K562 (cell line): Measurements from ENCODE around the gene TOMM40L. TPM values are rescaled to one million over a fixed set of nuclear protein-coding genes. Genes with fewer than 3 reads are reported as not detected.
A peak's percentile ranks its signal among the peaks of the same experiment; 100 is the strongest.
"Not testable (repeated sequence)": the region's sequence is repeated elsewhere in the genome, so short reads cannot be mapped to it uniquely, and the experiment has no call there.

ENCODE experiments used
- ATAC-seq: fragments of 200-7000 bp; cut with Tn5 transposase; 3 replicates; pipeline ENCODE4 v1.9.1; 2020; ENCODE audit warnings: moderate library complexity
- BruUV-seq: library from RNA; stranded (reverse); fragments of 400-500 nt; replicated peaks from 2 replicates; lab custom pipeline; 2021; lab: Mats Ljungman, UMichigan
- CTCF ChIA-PET: fragments of 300-600 bp; formaldehyde crosslinking; extraction: SDS; loops from one replicate; lab custom pipeline; 2021; ENCODE audit warnings: low intra/inter-chr PET ratio; lab: Yijun Ruan, JAX
- POLR2A ChIA-PET: fragments of 300-600, 350-650 bp; sonication (Branson Sonifier 250); formaldehyde crosslinking; extraction: SDS; loops from one replicate; lab custom pipeline; 2021; ENCODE audit warnings: antibody characterized with exemption, inconsistent platforms; lab: Yijun Ruan, JAX
- DNase-seq, 4 experiments: peaks; one replicate each; pipeline versions ENCODE4 v3.0.0 to v3.0.0-alpha.2; 2011 to 2018; ENCODE audit warnings: low spot score in 3 of 4, mixed read lengths in 3 of 4; ENCODE audit errors: extremely low read depth in 1 of 4
- FAIRE-seq: peaks from 2 replicates; lab custom pipeline; 2011; peaks lifted over from hg19 to GRCh38; lab: Jason Lieb, UNC
- H2AFZ ChIP-seq: 2 replicates; pipeline ENCODE4 v1.6.0; 2011; ENCODE audit warnings: low read depth, low read length, control low read depth, inconsistent platforms
- H3K27ac ChIP-seq: fragments of 200-600 bp; 3 replicates; pipeline ENCODE4 v1.8.0; 2011; ENCODE audit warnings: low read depth, mild to moderate bottlenecking, control low read depth, inconsistent platforms, low read length, moderate library complexity, mixed read lengths; ENCODE audit errors: extremely low read depth
- H3K27me3 ChIP-seq, 2 experiments: fragments of 300-600 bp in 1 of 2; 2 replicates in 1 of 2; 3 replicates in 1 of 2; pipeline versions ENCODE4 v1.6.0 to v1.8.0; 2011; ENCODE audit warnings: inconsistent platforms in 2 of 2, low read length in 2 of 2, mild to moderate bottlenecking in 1 of 2, mixed read lengths in 1 of 2, moderate library complexity in 1 of 2; ENCODE audit not compliant: control insufficient read depth in 2 of 2, insufficient read depth in 2 of 2
- H3K36me3 ChIP-seq: fragments of 300-600 bp; 3 replicates; pipeline ENCODE4 v1.8.0; 2011; ENCODE audit warnings: mild to moderate bottlenecking, low read length, inconsistent platforms; ENCODE audit not compliant: control insufficient read depth, insufficient read depth
- H3K4me1 ChIP-seq, 2 experiments: fragments of 200-600 bp in 1 of 2; replicated peaks in 1 of 2; 2 replicates in 1 of 2; 3 replicates in 1 of 2; pipeline versions ENCODE4 v1.5.1 to v1.8.0; 2011; ENCODE audit warnings: inconsistent platforms in 2 of 2, low read length in 2 of 2, mild to moderate bottlenecking in 1 of 2, mixed read lengths in 1 of 2, moderate library complexity in 1 of 2; ENCODE audit not compliant: control insufficient read depth in 2 of 2, insufficient read depth in 2 of 2
- H3K4me2 ChIP-seq: 2 replicates; pipeline ENCODE4 v1.6.1; 2011; ENCODE audit warnings: low read length, control low read depth, inconsistent platforms, mixed read lengths; ENCODE audit not compliant: insufficient read depth
- H3K4me3 ChIP-seq: fragments of 200-600 bp; sonication (generic), shearing (Covaris generic); 2 replicates; pipeline ENCODE4 v1.5.1; 2016; ENCODE audit warnings: control low read depth, inconsistent platforms
- H3K79me2 ChIP-seq: fragments of 200-600 bp; 3 replicates; pipeline ENCODE4 v1.8.0; 2011; ENCODE audit warnings: low read length, inconsistent platforms; ENCODE audit not compliant: control insufficient read depth, insufficient read depth
- H3K9ac ChIP-seq, 2 experiments: 2 replicates each; pipeline versions ENCODE4 v1.6.0 to v1.6.1; 2011; ENCODE audit warnings: low read depth in 2 of 2, low read length in 2 of 2, control low read depth in 1 of 2, inconsistent platforms in 1 of 2, mild to moderate bottlenecking in 1 of 2, mixed read lengths in 1 of 2; ENCODE audit not compliant: insufficient read depth in 1 of 2
- H3K9me1 ChIP-seq: one replicate; pipeline ENCODE4 v1.6.0; 2011; ENCODE audit warnings: inconsistent platforms, mild to moderate bottlenecking, low read length, moderate library complexity; ENCODE audit not compliant: control insufficient read depth, insufficient read depth
- H3K9me3 ChIP-seq: replicated peaks from 2 replicates; pipeline ENCODE4 v1.5.1; 2011; ENCODE audit warnings: low read depth, low read length, inconsistent platforms; ENCODE audit not compliant: control insufficient read depth, insufficient read depth
- H4K20me1 ChIP-seq: replicated peaks from 2 replicates; pipeline ENCODE4 v1.6.1; 2011; ENCODE audit warnings: low read length, inconsistent platforms, mixed read lengths; ENCODE audit not compliant: control insufficient read depth, insufficient read depth
- C11orf30 ChIP-seq: fragments of 450-650 bp; IDR thresholded peaks from 2 replicates; pipeline ENCODE4 v1.6.1; 2016; ENCODE audit warnings: low read depth, mild to moderate bottlenecking
- MAFG ChIP-seq: fragments of 450-650 bp; conservative IDR thresholded peaks from 2 replicates; pipeline ENCODE4 v1.6.1; 2016; ENCODE audit warnings: missing genetic modification characterization, missing compliant biosample characterization
- WHSC1 ChIP-seq: IDR thresholded peaks from one replicate; pipeline ENCODE4 v1.6.1; 2012; ENCODE audit warnings: low read length, control low read depth, inconsistent platforms
- ZNF316 ChIP-seq: fragments of 450-650 bp; IDR thresholded peaks from 2 replicates; pipeline ENCODE4 v1.6.1; 2016
- WGBS: fragments of 100-300 bp; shearing (Covaris generic); methylation state at CpG from one replicate; pipeline ENCODE4 v1.1.6; 2016; ENCODE audit warnings: low coverage, mixed read lengths; ENCODE audit not compliant: insufficient coverage; ENCODE audit errors: missing lambda C conversion rate; 5-methylcytosine and 5-hydroxymethylcytosine counted together
- in situ Hi-C: fragments of 300-500 bp; cut with MboI; formaldehyde crosslinking; loops from 4 replicates; pipeline ENCODE4 v1.15.0; 2018; ENCODE audit warnings: inconsistent platforms, mixed read lengths
- intact Hi-C: fragments of 100-400 bp; cut with micrococcal nuclease; formaldehyde crosslinking; loops from 2 replicates; pipeline ENCODE4 v1.14.2; 2022
- polyA plus RNA-seq, 8 experiments: library from polyadenylated mRNA; depleted of rRNA in 4 of 8; stranded (reverse) in 5 of 8; unstranded in 3 of 8; fragments of >200 nt; fragmentation: Nextera tagmentation in 2 of 8; fragmentation: Illumina TruSeq in 1 of 8; extraction: Ambion mirVana in 2 of 8; extraction: Trizol in 1 of 8; gene quantifications; 2 replicates each; pipeline versions ENCODE4 v1.2.1 to v1.2.3, GENCODE V29; 2011 to 2014; ENCODE audit warnings: inconsistent platforms in 1 of 8, missing spikeins in 1 of 8
- total RNA-seq, 7 experiments: library from RNA; depleted of rRNA in 6 of 7; stranded (reverse); fragments of >200 nt in 6 of 7; fragmentation: Illumina TruSeq in 2 of 7; extraction: Trizol in 2 of 7; gene quantifications; 2 replicates each; pipeline versions ENCODE4 v1.2.1 to v1.2.3, GENCODE V29; 2011 to 2021; ENCODE audit warnings: low replicate concordance in 1 of 7

Gene TOMM40L
- total and polyA plus RNA-seq, 9 of the 15 experiments (the other 6 are each of a cell fraction or from before 2014, with no cell fraction given), result 9.6 to 33.6 (median 25.2) TPM

- Histone ChIP-seq H3K4me1 (peaks cover 3 to 15% of the 10 kb centered on the region in 2 experiments; a peak in 4 of 5 replicates), H3K36me3 (no peaks in the 10 kb centered on the region), H4K20me1 (no peaks in the 10 kb centered on the region), H3K9me1 (no peaks in the 10 kb centered on the region), H3K9me3 (no peaks in the 10 kb centered on the region), H2AFZ (peak overlapping the region; percentile 44; the same call in 1 of the 2 replicates), H3K27ac (no peak overlapping the region), H3K9ac (no peak overlapping the region), H3K4me2 (no peak overlapping the region), H3K27me3 (no peaks in the 10 kb centered on the region), H3K4me3 (no peak overlapping the region), H3K79me2 (no peaks in the 10 kb centered on the region)
- no peak for TF ChIP-seq WHSC1
- DNase-seq (no peak), ATAC-seq (no peak), FAIRE-seq (no peak)
- CTCF ChIA-PET, result no interaction called here
- BruUV-seq, result no TSS peak
- intact Hi-C loops (no loop called here), in situ Hi-C loops (no loop called here)
- POLR2A ChIA-PET, result no interaction called here
- 42% methylated on average over 4 of the region's 4 CpGs for WGBS
Measured at GRCh38 chr1:161244888-161245287, 19.0 kb downstream of the TOMM40L start.

DNA sequence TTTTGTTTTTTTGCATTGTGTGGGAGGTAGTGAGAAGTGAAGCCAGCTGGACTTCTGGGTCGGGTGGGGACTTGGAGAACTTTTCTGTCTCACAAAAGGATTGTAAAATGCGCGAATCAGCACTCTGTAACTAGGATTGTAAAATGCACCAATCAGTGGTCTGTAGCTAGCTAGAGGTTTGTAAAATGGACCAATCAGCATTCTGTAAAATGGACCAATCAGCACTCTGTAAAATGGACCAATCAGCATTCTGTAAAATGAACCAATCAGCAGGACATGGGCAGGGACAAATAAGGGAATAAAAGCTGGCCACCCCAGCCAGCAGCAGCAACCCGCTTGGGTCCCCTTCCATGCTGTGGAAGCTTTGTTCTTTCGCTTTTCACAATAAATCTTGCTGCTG is 24.2 kb downstream of the TOMM40L start:
- intact Hi-C loops, H3K79me2 ChIP-seq, H3K27me3 ChIP-seq, CTCF ChIA-PET, H3K27ac ChIP-seq, H3K9ac ChIP-seq, H4K20me1 ChIP-seq, H3K4me2 ChIP-seq, DNase-seq, H2AFZ ChIP-seq, BruUV-seq, H3K36me3 ChIP-seq, in situ Hi-C loops, ATAC-seq, H3K4me1 ChIP-seq, H3K9me3 ChIP-seq, H3K4me3 ChIP-seq, FAIRE-seq, H3K9me1 ChIP-seq: not testable (repeated sequence)
- TF ChIP-seq MAFG (tag) (peak; percentile 42; the same call in 1 of the 2 replicates), C11orf30 (peak; percentile 67), ZNF316 (peak; percentile 89)
- 39% methylated on average over 4 of the region's 5 CpGs for WGBS
- POLR2A ChIA-PET, result interaction anchor here (0.7 to 1.8 kb wide), 6 partner anchors 9 to 135 kb away, joined by 3 to 8 read pairs (median 4); partner anchors contain the start of gene PCP4L1
